DND-41 (cell line): ENCODE results near the gene ALOX5.

Source experiments
- ATAC-seq: fragments of 200-7000 bp; cut with Tn5 transposase; 3 replicates; pipeline ENCODE4 v1.9.1; 2021; ENCODE audit warnings: low read depth; ENCODE audit not compliant: insufficient read depth
- DNase-seq: peaks from one replicate; pipeline ENCODE4 v3.0.0-alpha.2; 2020
- H2AFZ ChIP-seq: 2 replicates; pipeline ENCODE4 v1.6.0; 2012; ENCODE audit warnings: low read depth, low read length
- H3K27ac ChIP-seq: 2 replicates; pipeline ENCODE4 v1.5.1; 2012; ENCODE audit warnings: low read length, inconsistent platforms
- H3K27me3 ChIP-seq: fragments of 200-600 bp; sonication (generic); 2 replicates; pipeline ENCODE4 v1.6.0; 2012; ENCODE audit warnings: low read length, mild to moderate bottlenecking, inconsistent platforms; ENCODE audit not compliant: insufficient read depth, poor library complexity
- H3K36me3 ChIP-seq: 2 replicates; pipeline ENCODE4 v1.5.1; 2012; ENCODE audit warnings: low read length, inconsistent platforms; ENCODE audit not compliant: insufficient read depth
- H3K4me1 ChIP-seq: 2 replicates; pipeline ENCODE4 v1.5.1; 2012; ENCODE audit warnings: mild to moderate bottlenecking, low read length; ENCODE audit not compliant: insufficient read depth
- H3K4me2 ChIP-seq: 2 replicates; pipeline ENCODE4 v1.6.0; 2012; ENCODE audit warnings: mild to moderate bottlenecking, moderate library complexity, low read length, inconsistent platforms; ENCODE audit not compliant: insufficient read depth
- H3K4me3 ChIP-seq, 2 experiments: fragments of 200-600 bp in 1 of 2; shearing (Covaris generic) in 1 of 2; 2 replicates each; pipeline ENCODE4 v1.5.1; 2012 to 2016; ENCODE audit warnings: inconsistent platforms in 2 of 2, low read length in 2 of 2, mild to moderate bottlenecking in 2 of 2, low read depth in 1 of 2, moderate library complexity in 1 of 2
- H3K79me2 ChIP-seq: 2 replicates; pipeline ENCODE4 v1.6.0; 2012; ENCODE audit warnings: low read length, inconsistent platforms; ENCODE audit not compliant: insufficient read depth
- H3K9ac ChIP-seq: 2 replicates; pipeline ENCODE4 v1.6.0; 2012; ENCODE audit warnings: low read depth, mild to moderate bottlenecking, inconsistent platforms, low read length, moderate library complexity
- H3K9me3 ChIP-seq: 2 replicates; pipeline ENCODE4 v1.5.1; 2012; ENCODE audit warnings: low read length, moderate library complexity, mild to moderate bottlenecking, inconsistent platforms; ENCODE audit not compliant: insufficient read depth, severe bottlenecking
- H4K20me1 ChIP-seq: 2 replicates; pipeline ENCODE4 v1.6.0; 2012; ENCODE audit warnings: low read length; ENCODE audit not compliant: insufficient read depth
- EZH2 ChIP-seq: IDR thresholded peaks from 3 replicates; pipeline ENCODE4 v1.6.1; 2012; ENCODE audit warnings: borderline replicate concordance, low read depth, mild to moderate bottlenecking, moderate library complexity, low read length, inconsistent platforms; ENCODE audit not compliant: severe bottlenecking
- TF ChIP-seq, protein P1 (sequence below): IDR thresholded peaks from 2 replicates; pipeline ENCODE4 v1.5.1; 2012; ENCODE audit warnings: borderline replicate concordance, low read length, moderate library complexity, mild to moderate bottlenecking; ENCODE audit not compliant: poor library complexity, severe bottlenecking; ENCODE audit errors: extremely low read depth

The ALOX5 gene

DNA sequence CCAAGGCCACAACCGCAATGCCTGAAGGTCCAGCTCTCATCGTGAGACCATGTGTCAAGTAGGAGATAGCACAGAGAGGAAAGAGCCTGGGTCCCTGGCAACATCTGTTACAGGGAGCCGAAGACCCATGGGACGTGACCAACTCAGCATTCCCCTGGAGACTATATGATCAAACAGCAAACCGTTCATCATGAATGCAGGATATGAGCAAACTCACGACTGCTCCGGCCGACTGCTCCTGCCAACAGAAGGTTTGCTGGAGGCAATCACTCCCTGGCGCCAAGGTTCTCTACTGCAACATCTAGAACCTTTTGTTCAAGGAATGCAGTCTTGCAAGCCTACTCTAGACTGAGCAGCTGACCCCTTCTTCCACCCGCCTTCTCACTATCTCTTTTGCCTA lies 114.3 kb downstream of the ALOX5 start:
- Histone ChIP-seq H3K9ac (no peak overlapping the region), H3K79me2 (no peaks in the 10 kb centered on the region), H3K36me3 (0 out of 2 replicates have a peak, but pooled peaks cover 4% of the 10 kb centered on the region), H4K20me1 (no peaks in the 10 kb centered on the region), H3K27ac (no peak overlapping the region), H3K9me3 (no peaks in the 10 kb centered on the region), H3K27me3 (no peaks in the 10 kb centered on the region), H3K4me2 (no peak overlapping the region), H3K4me1 (no peaks in the 10 kb centered on the region), H2AFZ (no peak overlapping the region), H3K4me3 (no peak overlapping the region)
- DNase-seq (no peak), ATAC-seq (no peak)
- TF ChIP-seq EZH2: no peak
- TF ChIP-seq, protein P1, sequence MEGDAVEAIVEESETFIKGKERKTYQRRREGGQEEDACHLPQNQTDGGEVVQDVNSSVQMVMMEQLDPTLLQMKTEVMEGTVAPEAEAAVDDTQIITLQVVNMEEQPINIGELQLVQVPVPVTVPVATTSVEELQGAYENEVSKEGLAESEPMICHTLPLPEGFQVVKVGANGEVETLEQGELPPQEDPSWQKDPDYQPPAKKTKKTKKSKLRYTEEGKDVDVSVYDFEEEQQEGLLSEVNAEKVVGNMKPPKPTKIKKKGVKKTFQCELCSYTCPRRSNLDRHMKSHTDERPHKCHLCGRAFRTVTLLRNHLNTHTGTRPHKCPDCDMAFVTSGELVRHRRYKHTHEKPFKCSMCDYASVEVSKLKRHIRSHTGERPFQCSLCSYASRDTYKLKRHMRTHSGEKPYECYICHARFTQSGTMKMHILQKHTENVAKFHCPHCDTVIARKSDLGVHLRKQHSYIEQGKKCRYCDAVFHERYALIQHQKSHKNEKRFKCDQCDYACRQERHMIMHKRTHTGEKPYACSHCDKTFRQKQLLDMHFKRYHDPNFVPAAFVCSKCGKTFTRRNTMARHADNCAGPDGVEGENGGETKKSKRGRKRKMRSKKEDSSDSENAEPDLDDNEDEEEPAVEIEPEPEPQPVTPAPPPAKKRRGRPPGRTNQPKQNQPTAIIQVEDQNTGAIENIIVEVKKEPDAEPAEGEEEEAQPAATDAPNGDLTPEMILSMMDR: no peak

DNA sequence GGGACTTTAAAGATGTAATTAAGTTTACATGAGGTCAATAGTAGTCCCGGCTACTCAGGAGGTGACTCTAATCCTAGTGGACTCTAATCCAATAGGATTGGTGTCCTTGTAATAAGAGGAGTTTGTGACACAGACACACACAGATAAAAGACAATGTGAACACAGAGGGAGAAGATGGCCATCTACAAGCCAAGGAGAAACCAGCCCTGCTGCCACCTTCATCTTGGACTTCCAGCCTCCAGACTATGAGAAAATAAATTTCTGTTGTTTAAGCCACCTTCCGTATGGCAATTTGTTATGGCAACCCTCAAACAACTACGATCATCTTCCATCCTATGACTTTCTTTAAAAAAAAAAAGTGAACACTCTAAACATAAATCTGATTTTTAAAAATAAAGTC lies 116.3 kb downstream of the ALOX5 start:
- H3K4me2 ChIP-seq: no peak overlapping the region
- no peak overlapping the region for H3K9ac ChIP-seq
- no peak for DNase-seq
- no peaks in the 10 kb centered on the region for H3K4me1 ChIP-seq
- no peaks in the 10 kb centered on the region for H3K79me2 ChIP-seq
- H2AFZ ChIP-seq: no peak overlapping the region
- no peaks in the 10 kb centered on the region for H3K9me3 ChIP-seq
- H3K4me3 ChIP-seq: no peak overlapping the region
- ATAC-seq: no peak
- no peak overlapping the region for H3K27ac ChIP-seq
- TF ChIP-seq, protein P1: no peak
- no peak for TF ChIP-seq EZH2
- no peaks in the 10 kb centered on the region for H3K27me3 ChIP-seq
- H4K20me1 ChIP-seq: no peaks in the 10 kb centered on the region
- 0 out of 2 replicates have a peak, but pooled peaks cover 4% of the 10 kb centered on the region for H3K36me3 ChIP-seq

DNA sequence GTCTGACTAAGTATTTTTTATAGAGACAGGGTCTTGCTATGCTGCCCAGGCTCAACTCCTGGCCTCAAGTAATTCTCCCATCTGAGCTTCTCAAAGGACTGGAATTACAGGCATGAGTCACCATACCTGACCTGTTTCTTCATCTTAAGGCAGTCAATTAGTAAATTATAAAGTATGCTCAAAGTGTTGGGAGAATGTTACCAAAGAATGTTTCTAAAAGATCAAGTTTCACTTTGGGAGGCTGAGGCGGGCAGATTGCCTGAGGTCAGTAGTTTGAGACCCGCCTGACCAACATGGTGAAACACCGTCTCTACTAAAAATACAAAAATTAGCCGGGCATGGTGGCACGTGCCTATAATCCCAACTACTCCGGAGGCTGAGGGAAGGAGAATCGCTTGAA lies 117.0 kb downstream of the ALOX5 start:
- H3K27ac ChIP-seq: no peak overlapping the region
- DNase-seq: no peak
- no peaks in the 10 kb centered on the region for H3K27me3 ChIP-seq
- no peaks in the 10 kb centered on the region for H3K79me2 ChIP-seq
- H3K4me1 ChIP-seq: no peaks in the 10 kb centered on the region
- no peak for ATAC-seq
- no peak overlapping the region for H2AFZ ChIP-seq
- no peak overlapping the region for H3K9ac ChIP-seq
- no peaks in the 10 kb centered on the region for H4K20me1 ChIP-seq
- no peaks in the 10 kb centered on the region for H3K9me3 ChIP-seq
- H3K4me2 ChIP-seq: no peak overlapping the region
- H3K36me3 ChIP-seq: 0 out of 2 replicates have a peak, but pooled peaks cover 4% of the 10 kb centered on the region
- H3K4me3 ChIP-seq: no peak overlapping the region
- TF ChIP-seq EZH2: no peak
- TF ChIP-seq, protein P1: no peak
